ENCODE results near the gene TEDDM1. TPM values are rescaled to one million over a fixed set of nuclear protein-coding genes. Genes with fewer than 3 reads are reported as not detected.

TEDDM1 gene
- total and polyA plus RNA-seq, 10 of the 15 experiments (the other 5 are each of a cell fraction or from before 2014, with no cell fraction given): 0.11 TPM; not detected in 9

DNA sequence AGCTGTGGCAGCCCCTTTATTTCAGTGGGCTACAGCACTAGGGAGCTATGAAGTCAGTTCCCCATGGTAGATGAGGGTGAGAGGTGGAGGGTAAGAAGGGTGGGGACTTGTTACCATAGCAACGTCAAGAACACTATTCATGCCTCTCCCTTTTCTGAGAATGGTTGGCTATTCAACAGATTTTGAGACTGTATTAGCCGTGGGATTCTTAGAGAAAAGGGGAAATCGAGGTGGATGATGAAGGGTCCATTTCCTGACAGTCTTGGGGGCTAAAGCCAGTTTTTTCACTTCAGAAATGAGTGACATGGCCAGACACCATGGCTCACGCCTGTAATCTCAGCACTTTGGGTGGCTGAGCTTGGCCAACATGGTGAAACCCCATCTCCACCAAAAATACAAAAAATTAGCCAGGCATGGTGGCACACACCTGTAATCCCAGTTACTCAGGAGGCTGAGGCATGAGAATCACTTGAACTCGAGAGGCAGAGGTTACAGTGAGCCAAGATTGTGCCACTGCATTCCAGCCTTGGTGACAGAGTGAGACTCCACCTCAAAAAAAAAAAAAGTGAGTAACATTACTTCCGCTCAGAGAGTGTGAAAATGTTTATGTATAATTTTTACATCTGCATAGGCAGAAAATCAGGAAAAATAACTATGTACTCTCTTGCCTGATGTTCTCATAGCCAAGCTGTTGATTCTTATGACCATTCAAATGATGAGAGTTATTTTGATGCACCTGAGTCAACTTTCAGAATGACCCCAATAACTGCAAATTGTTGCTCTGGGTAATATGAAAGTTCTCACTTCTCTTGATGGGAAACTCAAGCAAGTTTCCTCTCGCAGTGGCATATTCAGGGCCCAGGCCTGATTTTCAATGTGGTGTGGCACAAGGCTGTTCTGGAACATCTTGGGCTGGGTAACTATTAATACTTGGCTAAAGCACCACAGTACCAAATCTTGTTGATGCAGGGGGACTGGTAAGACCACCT, 26.3 kb upstream of the TEDDM1 start (continued):
- TF ChIP-seq, protein P1, sequence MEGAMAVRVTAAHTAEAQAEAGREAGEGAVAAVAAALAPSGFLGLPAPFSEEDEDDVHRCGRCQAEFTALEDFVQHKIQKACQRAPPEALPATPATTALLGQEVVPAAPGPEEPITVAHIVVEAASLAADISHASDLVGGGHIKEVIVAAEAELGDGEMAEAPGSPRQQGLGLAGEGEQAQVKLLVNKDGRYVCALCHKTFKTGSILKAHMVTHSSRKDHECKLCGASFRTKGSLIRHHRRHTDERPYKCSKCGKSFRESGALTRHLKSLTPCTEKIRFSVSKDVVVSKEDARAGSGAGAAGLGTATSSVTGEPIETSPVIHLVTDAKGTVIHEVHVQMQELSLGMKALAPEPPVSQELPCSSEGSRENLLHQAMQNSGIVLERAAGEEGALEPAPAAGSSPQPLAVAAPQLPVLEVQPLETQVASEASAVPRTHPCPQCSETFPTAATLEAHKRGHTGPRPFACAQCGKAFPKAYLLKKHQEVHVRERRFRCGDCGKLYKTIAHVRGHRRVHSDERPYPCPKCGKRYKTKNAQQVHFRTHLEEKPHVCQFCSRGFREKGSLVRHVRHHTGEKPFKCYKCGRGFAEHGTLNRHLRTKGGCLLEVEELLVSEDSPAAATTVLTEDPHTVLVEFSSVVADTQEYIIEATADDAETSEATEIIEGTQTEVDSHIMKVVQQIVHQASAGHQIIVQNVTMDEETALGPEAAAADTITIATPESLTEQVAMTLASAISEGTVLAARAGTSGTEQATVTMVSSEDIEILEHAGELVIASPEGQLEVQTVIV (IDR thresholded peaks at IDR 0.05; ENCODE audit: borderline replicate concordance, partially characterized antibody): no peak
- TF ChIP-seq REST (IDR thresholded peaks at IDR 0.05; ENCODE audit: low read depth, low read length) (no peak), HSF1 (IDR thresholded peaks at IDR 0.05; ENCODE audit: low read depth, low read length) (no peak), POU2F2 (IDR thresholded peaks at IDR 0.05; ENCODE audit: borderline replicate concordance, low read depth, low read length) (no peak), RBBP5 (conservative IDR thresholded peaks at IDR 0.05) (no peak), PML (IDR thresholded peaks at IDR 0.05; ENCODE audit: low read length) (no peak), SRF (IDR thresholded peaks at IDR 0.05; ENCODE audit: low read depth in 2 of 2, low read length in 2 of 2) (no peak), YBX1 (IDR thresholded peaks at IDR 0.05) (no peak), SMC3 (IDR thresholded peaks at IDR 0.05; ENCODE audit: borderline replicate concordance, low read length) (no peak), NFYB (IDR thresholded peaks at IDR 0.05; ENCODE audit: insufficient read depth, low read depth, low read length) (no peak), MTA2 (IDR thresholded peaks at IDR 0.05; ENCODE audit: low read depth) (peak; percentile 73), STAT1 (conservative IDR thresholded peaks at IDR 0.05) (no peak), BHLHE40 (IDR thresholded peaks at IDR 0.05; ENCODE audit: borderline replicate concordance in 1 of 2, low read depth in 2 of 2, low read length in 1 of 2) (no peak), FOXM1 (IDR thresholded peaks at IDR 0.05; ENCODE audit: low read depth, low read length) (peak; percentile 84), NR2C2 (IDR thresholded peaks at IDR 0.05; ENCODE audit: borderline replicate concordance, control insufficient read depth, insufficient read length, low read depth) (no peak), MYC (IDR thresholded peaks at IDR 0.05; ENCODE audit: insufficient read depth, insufficient read length, insufficient replicate concordance, low read length, severe bottlenecking) (no peak), ZNF384 (IDR thresholded peaks at IDR 0.05; ENCODE audit: borderline replicate concordance, low read depth, low read length) (peak; percentile 21; the same call in 1 of the 2 replicates), PBX3 (IDR thresholded peaks at IDR 0.05; ENCODE audit: insufficient replicate concordance, low read depth, low read length) (peak; percentile 57), SREBF1 (IDR thresholded peaks at IDR 0.05; ENCODE audit: low read length) (no peak)
